Endometrium (tissue), 2 donors: ENCODE results near the gene ZNF600.
"Not testable (repeated sequence)": the region's sequence is repeated elsewhere in the genome, so short reads cannot be mapped to it uniquely, and the experiment has no call there.

Source experiments
- FAIRE-seq: peaks from 2 replicates; lab custom pipeline; 2012; peaks lifted over from hg19 to GRCh38; lab: Jason Lieb, UNC
- donor health status: control.
- donor health status: control.

ZNF600 gene

DNA sequence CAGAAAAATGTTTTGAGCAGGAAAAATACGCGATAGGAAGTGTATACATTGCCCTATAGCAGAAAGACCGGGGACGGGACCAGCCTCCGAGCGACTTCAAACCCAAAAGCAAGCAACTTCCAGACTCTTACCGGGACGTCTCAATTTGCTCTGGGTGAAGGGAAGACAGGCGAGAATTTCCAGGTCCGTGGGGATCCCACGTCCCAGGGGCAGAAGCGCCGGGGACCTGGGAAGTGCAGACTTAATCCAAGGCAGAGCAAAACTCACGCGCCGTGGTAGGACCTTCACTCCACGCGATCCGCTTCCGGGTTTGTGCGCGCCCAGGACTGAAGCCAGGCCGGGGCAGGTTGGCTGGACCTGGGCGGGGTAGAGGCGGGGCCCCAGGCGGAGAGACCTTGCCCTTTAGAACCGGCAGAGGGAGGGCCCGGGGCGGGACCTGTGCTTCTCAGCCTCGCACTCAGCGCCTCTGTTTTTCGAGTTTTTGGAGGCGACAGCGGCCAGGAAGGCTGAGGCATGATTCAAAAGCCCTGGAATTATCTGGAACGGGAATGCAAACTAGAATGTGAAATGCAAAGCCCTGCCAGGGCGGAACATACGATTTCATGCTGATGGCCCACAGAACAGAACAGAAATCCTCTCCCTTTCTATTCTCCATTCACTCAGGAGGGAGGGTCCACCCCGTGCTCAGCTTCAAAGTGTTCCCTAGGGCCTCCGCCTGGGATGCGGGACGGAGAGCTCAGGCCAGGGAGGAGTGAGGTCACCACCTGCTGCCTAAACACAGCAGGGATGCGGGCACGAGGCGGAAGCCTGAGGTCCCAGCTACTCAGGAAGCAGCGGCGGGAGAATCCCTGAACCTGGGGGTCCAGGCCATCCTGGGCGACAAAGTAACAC, at the start of gene ZNF600:
Gene ZNF600, minus strand, starts transcription at position 328 of the 891 bp plus-strand sequence. CDS start 7,903 bp downstream, outside the sequence.
- FAIRE-seq = not testable (repeated sequence)

DNA sequence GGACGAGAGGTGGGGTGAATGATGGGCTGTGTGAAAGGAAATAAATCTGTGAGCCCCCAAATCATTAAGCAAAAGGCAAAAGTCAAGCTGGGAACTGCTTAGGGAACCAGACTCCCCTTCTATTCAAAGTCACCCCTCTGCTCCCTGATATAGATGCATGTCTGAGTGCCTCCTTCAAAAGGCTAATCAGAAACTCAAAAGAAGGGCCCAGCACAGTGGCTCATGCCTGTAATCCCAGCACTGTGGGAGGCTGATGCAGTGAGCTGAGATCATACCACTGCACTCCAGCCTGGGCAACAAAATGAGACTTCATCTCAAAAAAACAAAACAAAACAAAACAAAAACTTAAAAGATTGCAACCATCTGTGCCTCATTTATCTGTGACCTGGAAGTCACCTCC, 47.7 kb upstream of the ZNF600 start:
- FAIRE-seq = not testable (repeated sequence)

DNA sequence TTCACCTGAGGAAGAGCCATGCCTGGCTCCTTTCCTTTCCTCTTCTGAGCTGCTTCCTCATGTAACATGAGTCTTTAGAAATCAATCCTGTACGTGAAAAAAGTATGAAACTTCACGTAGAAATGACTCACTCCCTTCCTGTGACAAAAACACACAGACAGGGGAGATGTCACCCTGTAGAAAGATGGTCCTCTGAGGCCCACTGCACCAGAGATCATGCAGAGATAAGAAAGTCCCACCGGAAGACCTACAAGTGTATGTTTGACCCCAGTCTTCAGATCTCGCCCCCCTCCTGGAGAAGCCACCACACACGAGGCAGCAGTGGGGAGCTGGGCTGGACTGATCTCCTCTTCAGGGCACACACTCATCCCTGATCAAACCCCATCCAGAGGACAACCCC, 47.0 kb upstream of the ZNF600 start:
- FAIRE-seq = not testable (repeated sequence)

DNA sequence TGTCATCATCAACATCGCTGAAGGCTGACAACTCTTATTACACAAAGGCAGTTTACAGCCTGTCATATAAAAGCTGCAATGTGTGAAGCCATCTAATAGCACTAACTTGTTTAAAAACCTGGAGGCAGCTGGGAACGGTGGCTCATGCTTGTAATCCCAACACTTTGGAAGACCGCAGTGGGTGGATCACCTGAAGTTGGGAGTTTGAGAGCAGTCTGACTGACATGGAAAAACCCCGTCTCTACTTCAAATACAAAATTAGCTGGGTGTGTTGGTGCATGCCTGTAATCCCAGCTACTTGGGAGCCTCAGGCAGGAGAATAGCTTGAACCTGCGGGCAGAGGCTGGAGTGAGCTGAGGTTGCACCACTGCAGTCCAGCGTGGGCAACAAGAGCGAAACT, 43.3 kb upstream of the ZNF600 start:
- FAIRE-seq = not testable (repeated sequence)

DNA sequence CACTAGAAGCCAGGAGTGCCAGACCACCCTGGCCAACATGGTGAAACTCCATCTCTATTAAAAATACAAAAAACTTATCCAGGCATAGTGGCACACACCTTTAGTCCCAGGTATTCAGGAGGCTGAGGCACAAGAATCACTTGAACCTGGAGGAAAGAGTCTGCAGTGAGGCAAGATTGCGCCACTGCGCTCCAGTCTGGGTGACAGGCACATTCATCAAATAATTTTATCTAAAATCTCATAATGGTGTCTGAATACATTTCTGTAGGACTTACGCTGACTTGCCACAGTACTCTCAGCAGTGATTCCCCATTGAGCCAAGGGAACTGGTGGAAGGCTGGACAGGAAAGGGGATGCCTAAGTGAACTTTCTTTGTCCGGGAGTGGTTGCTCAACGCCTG, 39.2 kb upstream of the ZNF600 start:
- no peak for FAIRE-seq

DNA sequence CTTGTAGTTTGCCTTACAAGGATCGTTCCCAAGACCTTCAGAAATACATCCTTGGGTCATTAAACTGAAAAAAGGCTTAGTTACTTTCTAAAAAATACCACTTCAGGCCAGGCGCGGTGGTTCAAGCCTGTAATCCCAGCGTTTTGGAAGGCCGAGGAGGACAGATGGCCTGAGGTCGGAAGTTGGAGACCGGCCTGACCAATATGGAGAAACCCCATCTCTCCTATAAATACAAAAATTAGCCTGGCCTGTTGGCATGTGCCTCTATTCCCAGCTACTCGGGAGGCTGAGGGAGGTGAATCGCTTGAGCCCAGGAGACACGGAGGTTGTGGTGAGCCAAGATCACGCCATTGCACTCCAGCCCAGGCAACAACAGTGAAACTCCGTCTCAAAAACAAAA, 37.1 kb upstream of the ZNF600 start:
- FAIRE-seq = no peak

DNA sequence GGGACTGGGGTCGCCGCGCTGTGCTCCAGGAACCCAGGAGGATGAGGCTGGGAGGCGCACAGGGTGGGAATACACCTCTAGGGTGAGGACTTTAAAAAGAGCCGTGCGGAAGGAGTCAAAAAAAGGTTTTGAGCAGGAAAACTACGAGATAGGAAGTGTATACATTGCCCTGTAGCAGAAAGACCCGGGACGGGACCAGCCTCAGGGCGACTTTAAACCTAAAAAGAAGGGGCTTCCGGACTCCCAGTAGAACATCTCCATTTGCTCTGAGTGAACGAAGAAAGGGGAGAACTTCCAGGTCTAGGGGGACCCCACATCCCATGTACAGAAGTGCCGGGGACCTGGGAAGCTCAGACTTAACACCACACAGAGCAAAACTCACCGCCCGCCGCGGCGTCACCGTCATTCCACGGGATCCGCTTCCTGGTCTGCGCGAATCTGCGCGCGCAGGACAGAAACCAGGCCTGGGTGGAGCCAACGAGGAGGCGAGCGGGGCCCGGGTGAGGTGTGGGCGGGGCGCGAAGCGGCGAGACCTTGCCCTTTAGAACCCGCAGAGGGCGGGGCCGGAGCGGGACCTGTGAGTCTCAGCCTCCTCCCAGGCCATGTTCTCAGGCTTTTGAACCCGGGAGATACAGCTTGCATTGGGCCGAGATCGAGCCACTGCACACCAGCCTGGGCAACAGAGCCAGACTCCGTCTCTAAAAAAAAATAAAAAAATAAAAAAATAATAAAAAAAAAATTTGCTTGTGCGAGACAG, 34.8 kb upstream of the ZNF600 start, which contains the start of gene ZNF28:
Gene ZNF28, minus strand, starts transcription at position 430 of the 757 bp plus-strand sequence. CDS start 3,675 bp downstream, outside the sequence.
- peak; percentile 93 for FAIRE-seq

DNA sequence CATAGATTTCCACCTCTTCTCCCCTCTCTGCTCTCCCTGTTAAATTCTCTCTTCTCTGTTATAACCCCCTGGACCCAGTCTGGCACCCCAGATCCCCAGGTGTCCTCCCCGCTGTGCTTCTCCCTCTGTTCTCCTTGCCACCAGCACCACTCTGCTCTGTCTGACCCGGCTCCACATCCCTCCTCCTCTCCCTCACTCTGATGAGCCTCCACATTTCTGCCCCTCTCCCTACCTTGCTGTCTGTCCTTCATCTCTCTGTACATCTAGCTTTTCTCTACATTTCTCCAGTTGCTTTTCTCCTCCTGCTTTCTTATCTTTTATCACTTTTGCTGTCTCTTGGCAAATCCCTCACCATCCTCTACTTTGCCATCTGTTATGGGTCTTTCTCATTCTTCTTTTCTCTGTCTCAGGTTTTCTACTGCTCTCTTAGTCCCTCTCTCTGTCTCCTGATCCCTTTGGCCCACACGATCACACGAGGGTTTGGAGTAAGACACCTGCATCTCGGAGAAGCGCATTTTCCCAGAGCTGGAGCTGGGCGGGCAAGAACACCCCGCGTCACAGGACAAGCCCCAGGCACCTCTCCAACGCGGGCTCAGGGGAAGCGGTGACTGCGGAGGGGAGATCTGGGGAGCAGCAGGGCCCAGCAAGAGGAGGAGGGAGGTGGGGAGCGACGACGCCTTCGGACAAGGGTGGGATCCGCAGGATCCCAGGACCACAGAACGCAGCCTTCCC, 34.0 kb upstream of the ZNF600 start:
- FAIRE-seq = not testable (repeated sequence)

DNA sequence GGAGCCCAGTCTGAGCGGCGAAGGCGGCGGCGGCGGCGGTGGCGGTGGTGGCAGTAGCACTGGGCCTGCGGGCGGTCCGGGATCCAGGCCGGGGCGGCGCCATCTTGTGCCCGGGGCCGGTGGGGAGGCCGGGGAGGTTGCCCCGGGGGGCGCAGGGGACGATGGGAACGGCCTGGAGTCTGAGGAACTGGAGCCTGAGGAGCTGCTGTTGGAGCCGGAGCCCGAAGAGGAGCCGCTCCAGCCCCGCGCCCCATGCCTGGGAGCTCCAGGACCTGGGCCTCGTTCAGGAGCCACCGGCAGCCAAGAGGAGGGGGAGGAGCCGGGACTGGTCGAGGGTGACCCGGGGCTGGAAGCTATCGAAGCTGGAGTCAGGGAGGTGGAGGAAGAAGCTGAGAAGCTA, 23.2 kb upstream of the ZNF600 start:
- no peak for FAIRE-seq

DNA sequence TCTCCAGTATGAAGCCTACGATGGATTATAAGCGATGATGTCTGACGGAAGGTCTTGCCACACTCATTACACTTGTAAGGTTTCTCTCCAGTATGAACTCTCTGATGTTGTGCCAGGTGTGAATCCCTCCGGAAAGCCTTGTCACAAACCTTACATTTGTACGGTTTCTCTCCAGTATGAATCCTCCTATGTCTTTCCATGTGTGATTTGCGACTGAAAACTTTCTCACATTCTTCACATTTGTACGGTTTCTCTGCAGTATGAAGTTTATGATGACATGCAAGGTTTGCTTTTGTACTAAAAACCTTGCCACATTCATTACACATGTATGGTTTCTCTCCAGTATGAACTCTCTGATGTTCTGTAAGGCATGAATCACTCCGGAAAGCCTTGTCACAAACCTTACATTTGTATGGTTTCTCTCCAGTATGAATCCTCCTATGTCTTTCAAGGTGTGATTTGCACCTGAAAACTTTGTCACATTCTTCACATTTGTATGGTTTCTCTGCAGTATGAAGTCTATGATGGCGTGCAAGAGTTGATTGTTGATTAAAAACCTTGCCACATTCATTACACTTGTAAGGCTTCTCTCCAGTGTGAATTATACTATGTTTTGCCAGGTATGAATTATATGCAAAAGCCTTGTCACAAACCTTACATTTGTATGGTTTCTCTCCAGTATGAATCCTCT, 13.5 kb upstream of the ZNF600 start:
- FAIRE-seq = not testable (repeated sequence)

DNA sequence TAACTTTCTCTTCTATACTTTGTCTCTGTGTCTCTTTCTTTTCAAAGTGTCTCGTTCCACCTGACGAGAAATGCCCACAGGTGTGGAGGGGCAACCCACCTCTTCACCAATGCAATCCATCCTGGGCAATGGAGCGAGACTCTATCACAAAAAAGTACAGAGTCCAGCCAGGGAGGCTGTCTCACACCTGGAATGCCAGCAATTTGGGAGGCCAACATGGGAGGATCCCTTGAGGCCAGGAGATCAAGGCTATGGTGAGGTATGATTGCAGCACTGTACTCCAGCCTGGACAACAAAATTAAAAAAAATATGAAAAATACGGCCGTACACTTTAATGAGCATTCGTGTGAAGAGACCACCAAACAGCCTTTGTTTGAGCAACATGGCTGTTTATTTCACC, 2.8 kb upstream of the ZNF600 start:
- FAIRE-seq = no peak

DNA sequence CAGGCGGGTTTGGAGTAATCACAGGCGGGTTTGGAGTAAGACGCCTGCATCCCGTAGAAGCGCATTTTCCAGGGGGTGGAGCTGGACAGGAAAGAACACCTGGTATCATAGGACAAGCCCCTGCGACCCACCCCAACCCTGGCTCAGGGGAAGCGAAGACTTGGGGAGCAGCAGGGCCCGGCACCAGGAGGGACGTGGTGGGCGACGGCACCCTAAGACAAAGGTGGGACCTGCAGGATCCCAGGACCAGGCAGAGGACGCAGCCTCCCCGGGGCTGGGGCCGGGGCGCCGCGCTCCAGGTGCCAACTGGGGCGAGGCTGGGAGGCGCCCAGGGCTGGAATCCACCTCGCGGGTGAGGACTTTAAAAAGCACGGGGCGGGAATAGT, 520 bp downstream of the ZNF600 start:
- no peak for FAIRE-seq

DNA sequence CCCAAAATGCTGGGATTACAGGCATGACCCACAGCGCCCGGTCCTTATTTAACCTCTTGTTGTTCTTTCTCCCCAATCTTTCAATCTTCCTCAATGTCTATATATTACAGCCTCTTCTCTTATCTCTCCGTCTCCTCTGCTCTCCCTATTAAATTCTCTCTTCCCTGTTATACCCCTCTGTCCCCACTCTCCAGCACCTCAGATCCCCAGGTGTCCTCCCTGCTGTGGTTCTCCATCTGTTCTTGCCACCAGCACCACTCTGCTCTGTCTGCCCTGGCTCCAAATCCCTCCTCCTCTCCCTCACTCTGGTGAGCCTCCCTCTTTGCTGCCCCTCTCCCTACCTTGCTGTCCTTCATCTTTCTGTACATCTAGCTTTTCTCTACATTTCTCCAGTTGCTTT, 1.1 kb downstream of the ZNF600 start:
- FAIRE-seq = no peak

DNA sequence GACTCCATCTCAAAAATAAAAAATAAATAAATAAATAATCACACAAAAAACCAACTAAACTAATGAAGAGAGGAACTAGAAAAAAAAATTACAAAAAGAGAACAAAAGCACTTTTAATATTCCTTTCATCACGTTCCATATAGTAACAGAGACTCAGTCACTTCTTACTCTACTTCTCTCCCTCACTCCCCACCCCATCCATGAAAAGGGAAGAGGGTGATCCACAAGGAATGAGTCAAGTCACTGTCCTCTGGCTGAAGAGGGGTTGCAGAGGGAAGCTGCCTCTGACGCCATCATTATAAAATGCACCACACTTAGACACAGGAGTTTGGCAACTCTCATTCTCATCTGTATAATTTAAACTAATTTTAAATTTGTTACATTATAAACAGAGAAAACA, 3.7 kb downstream of the ZNF600 start:
- not testable (repeated sequence) for FAIRE-seq

DNA sequence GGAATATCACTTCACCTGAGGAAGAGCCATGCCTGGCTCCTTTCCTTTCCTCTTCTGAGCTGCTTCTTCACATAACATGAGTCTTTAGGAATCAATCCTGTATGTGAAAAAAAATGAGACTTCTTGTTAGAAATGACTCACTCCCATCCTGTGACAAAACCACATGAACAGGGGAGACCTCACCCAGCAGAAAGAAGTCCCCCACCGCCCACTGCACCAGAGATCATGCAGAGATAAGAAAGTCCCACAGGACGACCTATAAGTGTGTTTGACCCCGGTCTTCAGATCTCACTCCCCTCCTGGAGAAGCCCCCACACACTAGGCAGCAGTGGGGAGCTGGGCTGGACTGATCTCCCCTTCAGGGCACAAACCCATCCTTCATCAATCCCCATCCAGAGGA, 7.8 kb downstream of the ZNF600 start:
- no peak for FAIRE-seq

DNA sequence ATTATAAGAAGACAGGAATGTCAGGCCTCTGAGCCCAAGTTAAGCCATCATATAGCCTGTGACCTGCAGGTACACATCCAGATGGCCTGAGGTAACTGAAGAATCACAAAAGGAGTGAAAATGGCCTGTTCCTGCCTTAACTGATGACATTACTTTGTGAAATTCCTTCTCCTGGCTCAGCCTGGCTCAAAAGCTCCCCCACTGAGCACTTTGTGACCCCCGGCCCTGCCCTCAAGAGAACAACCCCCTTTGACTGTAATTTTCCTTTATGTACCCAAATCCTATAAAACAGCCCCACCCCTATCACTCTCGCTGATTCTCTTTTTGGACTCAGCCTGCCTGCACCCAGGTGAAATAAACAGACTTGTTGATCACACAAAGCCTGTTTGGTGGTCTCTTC, 30.1 kb downstream of the ZNF600 start:
- not testable (repeated sequence) for FAIRE-seq

DNA sequence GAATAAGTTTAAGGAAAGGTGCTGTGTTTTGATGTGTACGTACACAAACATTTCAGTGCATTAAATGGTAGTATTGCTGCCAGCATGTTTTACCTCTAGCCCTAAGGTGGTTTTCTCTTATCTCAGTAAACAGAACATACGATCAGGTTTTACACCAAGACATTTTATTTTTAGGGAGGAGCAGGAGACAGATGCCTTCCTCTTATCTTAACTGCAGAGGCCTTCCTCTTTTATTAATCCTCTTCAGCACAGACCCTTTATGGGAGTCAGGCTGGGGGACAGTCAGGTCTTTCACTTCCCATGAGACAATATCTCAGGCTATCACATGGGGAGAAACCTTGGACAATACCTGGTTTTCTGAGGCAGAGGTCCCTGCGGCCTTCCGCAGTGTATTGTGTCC, 36.8 kb downstream of the ZNF600 start:
- FAIRE-seq = no peak

DNA sequence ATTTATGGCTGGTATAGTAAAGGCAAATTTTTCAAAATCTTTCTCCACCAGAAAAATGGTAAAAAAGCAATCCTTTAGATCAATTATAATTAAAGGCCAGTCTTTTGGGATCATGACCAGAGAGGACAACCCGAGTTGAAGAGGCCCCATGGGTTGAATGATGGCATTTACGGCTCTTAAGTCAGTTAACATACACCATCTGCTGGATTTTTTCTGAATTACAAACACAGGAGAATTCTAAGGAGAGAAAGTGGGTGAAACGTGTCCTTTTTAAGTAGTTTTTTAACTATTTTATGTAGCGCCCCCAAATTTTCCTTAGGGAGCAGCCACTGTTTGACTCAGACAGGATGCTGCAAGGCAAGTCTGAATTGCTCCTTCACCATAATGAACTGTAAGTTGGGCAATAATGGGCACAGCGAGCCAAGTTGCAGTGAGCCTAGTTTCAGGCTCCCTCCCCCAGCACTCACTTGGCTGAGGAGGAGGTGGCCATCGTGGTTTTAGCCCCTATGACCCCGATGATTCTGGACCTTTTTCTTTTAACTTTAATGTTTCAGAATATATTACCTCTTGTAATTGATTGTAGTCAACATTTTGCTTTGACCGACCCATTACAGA, 38.1 kb downstream of the ZNF600 start:
- FAIRE-seq = no peak

DNA sequence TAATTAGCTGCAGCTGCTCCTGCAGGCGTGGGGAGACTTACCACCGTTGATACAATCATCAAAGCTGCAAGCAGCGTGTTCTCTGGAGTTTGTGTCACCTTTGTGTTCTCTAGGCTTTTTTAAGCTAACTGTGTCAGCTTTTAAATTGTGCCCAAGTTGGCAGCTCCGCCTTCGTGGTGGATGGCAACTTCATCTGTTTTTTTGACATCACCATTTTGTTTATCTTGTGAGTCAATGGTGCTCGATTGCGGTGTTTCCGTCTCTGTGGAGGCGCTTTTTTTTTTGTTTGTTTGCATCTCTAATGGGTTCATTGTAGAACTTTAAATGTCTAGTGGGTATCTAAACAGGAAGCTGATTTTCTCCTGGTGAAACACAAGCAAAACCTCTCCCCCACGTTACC, 40.7 kb downstream of the ZNF600 start:
- FAIRE-seq = not testable (repeated sequence)

DNA sequence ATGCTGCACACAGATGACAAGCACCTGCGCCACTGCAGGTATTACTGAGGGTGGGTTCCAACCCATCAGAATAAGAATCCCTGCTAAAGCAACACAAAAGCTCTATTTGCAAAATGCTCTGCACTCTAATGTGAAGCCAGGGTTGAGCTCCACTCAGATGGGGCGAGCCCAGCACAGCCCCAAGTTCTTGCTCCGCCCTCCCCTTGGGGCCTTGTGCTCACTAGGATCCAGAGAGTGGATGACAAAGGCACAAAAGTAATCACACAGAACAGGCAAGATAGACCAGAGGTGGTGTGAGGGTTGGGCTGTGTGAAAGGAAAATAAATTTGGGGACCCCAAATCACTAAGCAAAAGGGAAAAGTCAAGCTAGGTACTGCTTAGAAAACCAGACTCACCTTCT, 43.5 kb downstream of the ZNF600 start:
- FAIRE-seq = no peak

DNA sequence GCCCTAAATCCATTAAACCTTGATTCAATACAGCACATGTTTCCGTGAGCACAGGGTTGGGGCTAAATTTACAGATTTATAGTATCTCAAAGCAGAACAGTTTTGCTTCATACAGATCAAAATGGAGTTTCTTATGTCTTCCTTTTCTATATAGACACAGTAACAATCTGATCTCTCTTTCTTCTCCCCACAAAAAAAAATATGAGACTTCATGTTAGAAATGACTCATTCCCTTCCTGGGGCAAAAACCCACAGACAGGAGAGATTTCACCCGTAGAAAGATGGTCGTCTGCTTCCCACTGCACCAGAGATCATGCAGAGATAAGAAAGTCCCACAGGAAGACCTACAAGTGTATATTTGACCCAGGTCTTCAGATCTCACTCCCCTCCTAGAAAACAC, 44.1 kb downstream of the ZNF600 start:
- FAIRE-seq = no peak
